DMS153 treated with DMSO at 0.1 percent for 48 hours (cell line): ENCODE data around the gene LAMA3.

Source experiments
- DNase-seq: peaks from one replicate; lab custom pipeline; 2025; ENCODE audit not compliant: unreplicated experiment; lab: John Stamatoyannopoulos, UW

Gene LAMA3

DNA sequence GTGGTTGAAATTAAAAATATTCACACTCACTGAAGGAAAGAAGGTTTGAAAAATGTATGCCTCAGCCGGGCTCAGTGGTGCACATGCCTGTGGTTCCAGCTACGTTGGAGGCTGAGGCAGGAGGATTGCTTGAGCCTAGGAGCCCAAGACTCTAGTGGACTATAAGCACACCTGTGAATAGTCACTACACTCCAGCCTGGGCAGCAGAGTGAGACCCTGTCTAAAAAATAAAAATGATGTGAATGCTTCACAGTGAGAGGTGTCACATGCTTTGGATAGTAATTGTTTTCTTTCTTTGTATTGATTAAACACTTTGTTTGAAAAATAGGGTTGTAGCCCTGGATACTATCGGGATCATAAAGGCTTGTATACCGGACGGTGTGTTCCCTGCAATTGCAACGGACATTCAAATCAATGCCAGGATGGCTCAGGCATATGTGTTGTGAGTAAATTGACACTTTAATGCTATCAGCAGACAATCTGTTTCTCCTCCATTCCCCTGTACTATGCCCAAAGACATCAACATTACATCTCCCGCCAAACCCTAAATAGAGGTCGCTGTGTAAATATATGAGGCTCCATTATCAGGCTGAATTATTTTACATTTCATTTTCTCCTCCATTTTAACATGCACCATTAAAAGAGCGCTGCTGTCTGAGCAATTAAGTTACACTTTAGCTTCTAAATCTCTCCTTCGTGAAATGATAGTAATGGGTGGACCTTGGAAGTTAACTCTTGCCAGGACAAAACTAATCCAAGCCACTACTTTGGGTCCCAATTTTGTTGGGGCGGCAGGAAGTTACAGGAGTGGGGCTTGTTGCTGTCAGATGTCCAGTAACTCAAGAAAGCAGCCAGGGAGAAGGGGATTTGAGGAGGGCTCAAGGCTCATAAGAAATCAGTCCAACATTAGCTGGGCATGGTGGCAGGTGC is 187.0 kb downstream of the LAMA3 start:
- DNase-seq: no peak

DNA sequence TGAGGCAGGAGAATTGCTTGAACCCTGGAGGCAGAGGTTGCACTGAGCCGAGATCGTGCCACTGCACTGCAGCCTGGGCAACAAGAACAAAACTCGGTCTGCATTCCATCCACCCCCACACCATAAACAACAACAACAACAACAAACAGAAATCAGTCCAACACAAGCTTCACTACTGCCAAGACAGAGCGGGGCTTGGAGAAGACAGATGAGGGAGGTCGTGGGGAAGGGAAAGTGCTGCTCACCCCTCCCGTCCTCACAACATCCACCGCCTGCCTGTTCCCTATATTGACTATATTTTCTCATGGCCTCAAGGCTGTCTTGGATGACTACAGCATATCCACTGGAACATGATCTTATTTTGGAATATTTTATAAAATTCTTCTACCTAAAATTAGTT is 187.7 kb downstream of the LAMA3 start:
- DNase-seq: no peak

DNA sequence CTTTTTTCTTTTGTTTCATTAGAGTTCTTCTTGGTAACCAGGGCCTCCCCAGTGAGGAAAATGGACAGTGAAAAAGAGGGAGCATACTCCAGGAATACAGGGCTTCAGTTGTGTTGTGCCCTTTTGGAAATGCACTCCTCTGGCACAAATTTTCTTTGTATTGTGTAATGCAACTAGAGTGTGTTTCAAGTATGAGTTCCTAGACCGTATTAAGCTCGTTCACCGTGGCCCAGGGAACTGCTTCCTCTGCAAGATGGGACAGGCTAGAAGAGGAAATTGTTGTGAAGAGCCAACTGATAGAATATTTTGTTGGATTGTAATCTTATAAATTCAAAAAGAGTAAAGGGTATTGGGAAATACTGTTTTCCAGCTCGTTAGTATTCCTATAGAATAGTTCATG is 188.1 kb downstream of the LAMA3 start:
- DNase-seq: no peak

DNA sequence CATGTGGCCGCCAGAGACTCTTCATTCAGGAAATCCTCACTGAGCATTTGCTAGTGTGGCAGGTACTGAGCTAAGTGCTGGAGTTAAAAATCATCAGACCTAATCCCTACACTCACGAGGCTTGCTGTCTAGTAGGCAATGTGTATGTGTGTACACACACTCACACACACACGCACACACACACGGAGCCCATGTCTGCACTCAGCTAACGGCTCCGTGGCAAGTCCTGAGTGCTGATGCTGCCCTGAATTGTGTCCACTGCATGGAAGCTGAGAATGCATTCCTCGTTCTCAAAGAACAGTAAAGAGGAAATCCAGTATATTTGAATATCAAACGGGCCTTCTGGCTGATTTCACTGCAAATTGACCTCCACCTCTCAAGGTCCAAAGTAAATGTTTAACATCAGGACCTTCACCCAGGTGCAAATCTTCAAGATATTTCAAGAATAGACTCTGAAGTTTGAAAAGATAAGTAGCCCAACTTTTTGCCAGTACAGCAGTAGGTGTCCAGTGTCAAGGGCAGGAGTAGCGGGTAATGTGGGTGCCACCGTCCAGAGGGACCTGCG is 189.2 kb downstream of the LAMA3 start:
- DNase-seq: no peak

DNA sequence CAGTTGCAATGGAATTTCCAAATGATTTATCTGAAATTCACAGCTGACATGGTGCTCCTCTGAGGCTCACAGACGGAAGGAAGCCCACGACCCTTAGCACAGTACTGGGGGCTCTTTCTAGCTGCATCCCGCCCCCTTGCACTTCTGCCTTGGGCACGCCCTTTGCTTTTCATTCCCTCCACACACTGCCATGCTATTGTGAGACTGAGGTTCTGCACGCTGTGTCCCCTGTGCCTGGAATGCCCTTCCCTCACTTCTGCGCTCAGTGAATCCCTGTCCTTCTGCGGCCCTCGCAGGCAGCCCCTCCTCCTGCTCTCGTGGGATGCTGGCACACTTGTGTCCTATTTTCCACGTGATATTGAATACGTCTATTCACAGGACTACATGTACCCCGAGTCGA is 189.9 kb downstream of the LAMA3 start:
- no peak for DNase-seq

DNA sequence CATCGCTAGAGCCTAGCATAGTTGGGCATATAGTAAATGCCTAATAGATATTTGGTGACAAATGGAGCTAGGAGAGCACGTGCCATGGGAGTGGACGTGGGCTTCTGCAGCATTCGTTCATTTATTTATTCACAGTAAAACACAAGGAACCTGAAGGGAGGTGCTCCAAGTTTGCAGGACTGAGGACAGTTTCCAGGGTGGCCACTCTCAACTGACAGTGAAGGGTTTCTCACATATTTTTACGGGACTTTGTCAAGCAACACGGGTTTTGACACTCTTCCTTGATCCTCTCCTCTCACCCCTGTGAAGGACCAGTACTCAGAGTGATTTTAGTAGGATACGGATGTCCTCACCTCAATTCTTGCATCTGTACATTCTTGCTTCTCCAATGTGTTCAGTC is 190.3 kb downstream of the LAMA3 start:
- DNase-seq: no peak

DNA sequence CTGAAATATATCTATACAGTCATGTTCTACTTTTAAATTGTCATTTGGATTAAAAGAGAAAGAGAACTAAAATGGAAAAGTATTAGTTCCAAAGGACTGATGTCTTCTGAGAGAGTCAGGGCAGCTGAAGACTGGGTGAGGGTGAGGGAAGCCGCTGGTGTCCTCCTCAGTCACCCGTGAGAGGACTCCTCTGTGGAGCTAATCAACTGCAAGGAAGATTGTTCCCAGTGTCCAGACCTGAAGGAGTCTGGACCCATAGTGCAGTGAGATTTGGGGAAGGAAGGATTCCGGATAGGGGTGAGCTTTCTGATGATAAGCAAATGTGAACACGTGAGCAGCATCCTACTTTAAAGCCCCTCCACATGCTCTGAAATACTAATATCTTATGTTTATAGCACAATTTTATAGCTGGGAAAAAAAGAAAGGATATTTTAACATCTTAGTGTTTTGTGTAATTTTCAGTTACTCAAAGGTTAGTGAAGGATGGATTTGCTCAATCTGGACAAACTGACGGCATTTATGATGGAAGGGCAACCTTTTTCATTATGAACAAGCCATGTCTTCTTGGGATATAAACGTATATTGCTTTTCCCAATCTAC is 190.8 kb downstream of the LAMA3 start:
- DNase-seq: no peak

DNA sequence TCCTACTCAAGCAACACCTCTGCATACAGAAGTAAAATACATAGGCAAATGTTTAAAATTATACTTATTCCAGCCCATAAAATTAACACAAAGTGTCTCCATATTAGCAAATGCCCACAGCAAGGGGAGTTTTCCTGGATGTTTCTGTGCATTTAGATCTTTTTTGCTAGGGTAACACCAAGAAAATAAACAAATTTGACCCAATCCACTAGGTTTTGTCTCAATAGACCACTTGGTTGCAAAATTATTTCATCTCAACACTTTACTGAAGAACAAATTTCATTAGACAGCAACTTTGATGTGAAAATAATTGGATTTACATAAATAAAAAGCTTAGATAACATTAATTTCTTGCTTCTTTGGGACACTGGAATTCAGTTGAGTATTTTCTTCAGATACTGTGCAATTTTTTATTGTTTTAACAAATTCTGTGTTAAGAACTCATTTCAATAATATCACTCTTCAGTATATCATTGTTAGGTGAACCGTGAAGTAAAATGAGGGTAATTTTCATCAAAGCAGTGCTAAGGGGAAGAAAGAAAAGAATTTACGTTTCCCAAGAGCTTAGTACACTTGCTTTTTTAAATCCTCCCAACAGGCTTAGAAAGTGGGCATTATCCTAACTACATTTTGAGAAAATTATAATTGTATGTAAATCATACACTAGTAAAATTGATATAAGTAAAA is 191.8 kb downstream of the LAMA3 start:
- DNase-seq: no peak

DNA sequence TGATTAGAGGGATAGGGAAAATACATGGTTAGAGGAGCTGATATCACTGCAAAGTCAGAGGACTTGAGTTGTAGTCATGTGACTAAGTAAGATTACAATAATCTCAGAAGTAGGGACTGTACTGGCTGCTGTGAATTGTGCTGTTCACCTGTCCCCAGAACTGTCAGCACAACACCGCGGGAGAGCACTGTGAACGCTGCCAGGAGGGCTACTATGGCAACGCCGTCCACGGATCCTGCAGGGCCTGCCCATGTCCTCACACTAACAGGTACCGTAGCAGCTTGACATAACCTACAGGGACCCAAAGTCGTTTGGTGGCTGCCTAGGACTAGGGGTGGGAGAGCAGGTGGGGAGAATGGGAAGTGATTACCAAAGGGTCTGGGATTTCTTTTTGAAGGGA is 192.5 kb downstream of the LAMA3 start:
- DNase-seq: peak; percentile 53

DNA sequence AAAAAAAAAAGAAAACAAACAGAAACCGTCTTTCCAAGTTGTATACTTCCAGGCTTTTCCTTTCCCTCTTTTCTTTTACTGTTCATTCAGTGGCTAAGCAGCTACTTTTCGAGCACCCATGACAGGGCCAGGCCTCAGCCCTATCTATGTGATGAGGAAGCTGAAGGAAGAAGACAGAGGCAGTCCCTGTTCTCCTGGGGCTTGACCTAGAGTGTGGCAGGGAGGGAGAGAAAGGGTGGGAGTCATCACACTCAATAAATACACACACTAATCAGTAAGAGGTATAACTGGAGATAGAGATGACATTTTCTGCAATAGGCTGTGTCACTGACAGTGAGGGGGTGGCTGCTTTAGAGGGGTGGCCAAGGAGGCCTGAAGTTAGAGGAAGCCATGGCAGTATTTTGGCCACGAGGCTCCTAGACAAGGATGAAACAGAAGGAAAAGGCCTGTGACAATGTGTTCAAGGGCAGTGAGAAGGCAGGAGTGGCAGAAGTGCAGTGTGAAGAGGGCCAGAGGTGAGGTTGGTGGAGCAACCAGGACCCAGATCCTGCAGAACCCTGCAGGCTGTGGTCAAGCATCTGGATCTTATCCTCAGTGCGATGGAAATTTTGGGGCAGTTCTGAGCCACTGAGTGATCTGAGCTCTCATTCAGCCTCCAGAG is 193.5 kb downstream of the LAMA3 start:
- DNase-seq: no peak

DNA sequence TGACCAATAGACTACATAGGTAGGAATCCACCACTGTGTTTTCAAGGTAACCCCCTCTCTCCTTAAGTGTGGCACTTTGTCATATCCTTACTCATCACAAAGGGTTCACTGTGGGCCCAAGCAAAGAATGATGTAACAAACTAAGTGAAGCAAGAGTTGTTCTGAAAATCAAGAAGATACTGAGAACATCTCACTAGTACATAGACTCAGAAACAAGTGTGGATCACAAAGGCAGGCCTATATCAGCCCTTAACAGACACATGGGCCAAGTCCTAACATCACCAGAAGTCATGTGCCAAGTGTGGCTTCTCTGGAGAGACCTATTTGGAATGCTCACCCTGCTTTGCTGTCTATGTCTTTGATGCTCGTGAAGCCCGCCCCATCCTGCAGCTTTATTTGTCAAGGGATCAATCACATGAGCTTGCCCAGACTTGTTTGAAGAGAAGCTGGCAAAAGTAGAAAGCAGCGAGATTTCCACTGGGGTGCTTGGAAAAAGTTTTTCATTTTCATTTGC is 194.1 kb downstream of the LAMA3 start:
- DNase-seq: peak; percentile 88

DNA sequence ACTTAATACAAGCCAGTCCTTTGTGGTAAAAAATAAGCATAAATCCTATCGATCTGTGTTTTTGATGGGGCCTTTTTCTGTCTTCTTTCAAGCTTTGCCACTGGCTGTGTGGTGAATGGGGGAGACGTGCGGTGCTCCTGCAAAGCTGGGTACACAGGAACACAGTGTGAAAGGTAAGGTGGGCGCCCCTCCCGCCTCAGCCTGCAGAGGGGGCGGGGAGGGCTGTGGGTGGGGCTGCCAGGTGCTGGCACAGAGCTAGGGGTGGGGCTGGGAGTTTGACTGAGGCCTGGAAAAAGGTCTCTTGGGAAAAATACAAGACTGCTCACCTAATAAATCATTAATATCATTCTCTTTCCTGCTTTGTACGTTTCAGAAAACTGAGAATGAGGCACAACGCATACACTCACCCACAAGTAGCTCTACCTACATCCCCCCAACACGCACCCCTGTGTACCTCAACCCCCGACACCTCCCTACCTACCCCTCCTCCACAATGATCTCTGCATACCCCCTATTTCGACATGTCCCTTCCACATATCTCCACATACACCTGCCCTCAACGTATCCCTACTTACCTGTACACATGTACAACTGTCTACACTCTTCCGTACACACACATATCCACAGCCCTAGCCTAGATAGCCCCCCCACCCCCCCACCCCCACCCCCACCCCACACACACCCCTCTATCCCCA is 195.6 kb downstream of the LAMA3 start:
- DNase-seq: peak; percentile 50

DNA sequence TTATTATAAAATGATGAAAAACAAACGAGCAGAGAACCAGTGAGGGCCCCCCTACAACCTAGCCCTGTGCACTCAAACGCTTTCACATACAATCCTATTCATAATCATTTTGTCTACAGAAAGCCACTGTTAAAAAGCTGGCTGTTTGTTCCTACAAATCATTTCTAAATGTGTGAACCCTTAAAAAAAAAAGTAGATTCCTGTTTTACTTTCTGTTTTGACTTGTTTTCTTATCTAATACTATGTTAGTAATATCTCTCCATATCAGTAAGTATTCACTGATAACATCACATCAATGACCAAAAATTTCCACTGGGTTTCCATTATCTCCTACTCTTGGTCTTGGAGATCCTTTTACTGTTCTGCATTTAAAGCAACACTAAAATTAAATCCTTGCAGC is 196.5 kb downstream of the LAMA3 start:
- no peak for DNase-seq

DNA sequence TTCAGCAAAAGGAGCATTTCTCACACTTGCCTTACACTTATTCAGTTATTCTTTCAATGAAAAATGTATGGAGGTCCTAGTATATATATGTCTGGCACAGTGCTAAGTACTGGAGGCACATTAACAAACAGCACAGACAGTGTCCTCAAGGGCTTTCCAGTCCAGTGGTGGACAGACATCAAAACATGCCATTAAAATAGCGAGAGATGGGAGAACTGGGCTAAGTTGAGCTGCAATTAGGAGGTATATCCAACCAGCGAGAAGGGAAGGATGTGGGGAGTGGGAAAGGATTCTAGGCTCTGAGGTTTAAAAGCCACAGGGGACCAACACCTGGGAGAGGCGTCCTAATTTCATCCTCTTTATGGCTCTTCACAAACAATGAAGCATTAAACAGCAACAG is 197.8 kb downstream of the LAMA3 start:
- DNase-seq: no peak

DNA sequence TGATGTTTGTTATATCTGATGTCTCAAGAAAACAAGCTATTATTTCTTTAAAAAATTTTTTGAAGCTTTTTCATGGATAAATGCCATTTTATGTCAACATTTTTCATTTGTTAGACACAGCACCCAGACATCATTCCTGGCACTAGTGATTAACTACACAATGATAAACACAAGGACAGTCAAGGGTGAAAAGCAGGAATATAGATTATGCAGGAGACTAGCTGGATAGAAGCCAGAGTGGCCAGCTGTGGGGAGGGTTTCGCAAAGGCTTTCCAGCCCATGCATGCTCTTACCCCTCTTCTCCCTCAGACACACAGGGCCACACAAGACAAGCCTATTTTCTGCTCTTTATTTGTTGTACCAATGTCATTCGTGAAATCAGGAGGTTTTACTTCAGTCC is 198.2 kb downstream of the LAMA3 start:
- DNase-seq: peak; percentile 78

DNA sequence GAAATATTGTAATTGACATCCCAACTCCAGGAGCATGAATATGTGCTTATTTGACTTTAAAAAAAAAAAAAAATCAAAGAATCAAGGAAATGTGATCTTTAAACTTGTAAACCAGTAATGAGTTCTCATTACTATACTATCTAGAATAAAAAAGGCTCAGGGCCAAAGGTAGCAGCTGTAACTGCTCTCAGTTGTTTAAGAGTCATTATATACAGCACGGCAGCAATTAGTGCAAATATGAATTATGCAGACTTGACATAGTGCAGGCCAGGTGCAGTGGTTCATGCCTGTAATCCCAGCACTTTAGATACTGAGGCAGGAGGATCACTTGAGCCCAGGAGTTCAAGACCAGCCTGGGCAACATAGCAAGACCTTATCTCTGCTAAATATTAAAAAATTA is 199.6 kb downstream of the LAMA3 start:
- DNase-seq: no peak

DNA sequence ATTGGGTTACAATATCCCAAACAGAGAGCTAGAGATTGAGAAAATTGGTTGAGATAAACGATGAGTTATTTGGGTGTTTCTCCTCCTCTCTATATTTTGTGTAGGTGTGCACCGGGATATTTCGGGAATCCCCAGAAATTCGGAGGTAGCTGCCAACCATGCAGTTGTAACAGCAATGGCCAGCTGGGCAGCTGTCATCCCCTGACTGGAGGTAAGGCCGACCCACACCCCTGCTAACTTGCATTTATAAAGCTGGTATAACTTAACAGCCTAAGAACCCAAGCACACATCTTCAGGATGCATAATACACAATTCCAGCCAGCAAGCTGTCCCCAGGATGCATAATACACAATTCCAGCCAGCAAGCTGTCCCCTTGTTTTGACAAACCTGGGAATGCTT is 200.7 kb downstream of the LAMA3 start:
- no peak for DNase-seq

DNA sequence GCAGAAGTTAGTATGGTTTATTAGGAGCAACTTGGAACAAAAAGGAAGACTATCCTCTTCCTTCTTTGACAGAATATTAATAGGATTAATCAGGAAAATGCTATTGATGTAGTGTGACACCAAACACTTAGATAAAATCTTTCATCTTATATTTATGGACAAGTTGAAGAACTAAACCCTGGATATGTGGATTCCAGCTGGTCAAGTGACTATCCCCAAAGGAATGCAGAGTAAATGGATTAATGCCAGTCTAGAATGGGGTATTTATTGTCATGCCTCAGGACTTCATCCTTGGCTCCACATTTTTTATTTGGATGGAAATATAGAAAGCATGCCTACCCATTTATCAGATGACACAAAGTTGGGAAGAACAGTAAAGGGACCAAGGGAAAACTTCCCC is 201.3 kb downstream of the LAMA3 start:
- DNase-seq: no peak

DNA sequence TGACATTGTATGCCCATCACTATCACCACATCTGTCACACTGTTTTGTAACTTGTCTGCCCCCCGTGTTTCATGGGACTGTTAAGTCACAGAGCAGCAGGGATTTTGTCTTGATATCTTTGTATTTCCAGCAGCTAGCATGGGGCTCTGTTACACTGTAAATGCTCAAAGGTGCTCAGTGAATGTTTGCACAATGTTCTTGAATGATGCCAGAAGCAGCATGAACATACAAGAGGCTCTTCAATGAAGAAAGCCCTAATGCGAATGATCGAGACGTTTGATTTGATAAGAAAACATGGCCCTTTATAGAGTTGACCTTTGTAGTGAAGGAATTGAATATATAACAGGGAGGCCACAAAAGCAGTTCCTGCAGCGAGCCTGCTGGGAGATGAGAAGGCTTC is 204.4 kb downstream of the LAMA3 start:
- no peak for DNase-seq

DNA sequence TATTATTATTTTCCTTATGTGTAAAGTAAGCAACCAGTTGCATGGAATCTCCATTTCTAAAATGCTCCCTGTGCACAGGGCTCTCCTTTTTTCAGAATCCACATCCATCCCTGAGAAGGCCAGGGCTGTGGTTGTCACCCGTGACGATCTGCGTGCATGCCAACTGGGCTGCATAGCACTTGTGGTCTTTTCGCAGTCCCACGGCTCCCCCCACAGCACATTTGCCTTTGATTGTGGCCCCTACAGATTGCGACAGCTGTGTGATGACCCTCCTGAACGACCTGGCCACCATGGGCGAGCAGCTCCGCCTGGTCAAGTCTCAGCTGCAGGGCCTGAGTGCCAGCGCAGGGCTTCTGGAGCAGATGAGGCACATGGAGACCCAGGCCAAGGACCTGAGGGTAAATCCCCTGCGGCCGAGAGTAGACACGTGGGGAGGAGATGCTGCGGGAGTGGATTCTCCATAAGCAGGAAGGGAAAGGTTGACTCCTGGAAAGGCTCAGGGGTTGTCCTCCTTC is 205.5 kb downstream of the LAMA3 start:
- no peak for DNase-seq
